HL-60 (cell line): ENCODE results near the gene ABCA4.

Experiments
- DNase-seq, 2 experiments: peaks; one replicate each; pipeline ENCODE4 v3.0.0-alpha.2; 2010 to 2020; ENCODE audit warnings: low read depth in 1 of 2, low spot score in 1 of 2
- H3K27ac ChIP-seq: fragments of 250-450 bp; sonication (Bioruptor Pico); replicated peaks from 2 replicates; pipeline ENCODE4 v1.5.1; 2020; ENCODE audit warnings: mild to moderate bottlenecking, moderate library complexity
- H3K27me3 ChIP-seq: fragments of 250-450 bp; sonication (Bioruptor Pico); 2 replicates; pipeline ENCODE4 v1.5.1; 2021; ENCODE audit warnings: mild to moderate bottlenecking, moderate library complexity; ENCODE audit not compliant: insufficient read depth, poor library complexity, severe bottlenecking
- H3K4me3 ChIP-seq: replicated peaks from 2 replicates; pipeline ENCODE4 v1.5.1; 2011; ENCODE audit warnings: mild to moderate bottlenecking, control low read depth, low read length; ENCODE audit not compliant: insufficient read depth
- CTCF ChIP-seq: IDR thresholded peaks from one replicate; pipeline ENCODE4 v1.5.1; 2011; ENCODE audit warnings: low read length, control low read depth, inconsistent platforms; ENCODE audit not compliant: insufficient read depth
- GABPA ChIP-seq: IDR thresholded peaks from 2 replicates; pipeline ENCODE4 v1.6.1; 2012; ENCODE audit warnings: low read depth
- POLR2AphosphoS5 ChIP-seq: IDR thresholded peaks from 2 replicates; pipeline ENCODE4 v1.6.1; 2012; ENCODE audit warnings: low read depth
- REST ChIP-seq: IDR thresholded peaks from 2 replicates; pipeline ENCODE4 v1.6.1; 2012; ENCODE audit warnings: low read depth; ENCODE audit not compliant: insufficient replicate concordance
- SPI1 ChIP-seq: IDR thresholded peaks from 2 replicates; pipeline ENCODE4 v1.6.1; 2012; ENCODE audit warnings: low read depth, mild to moderate bottlenecking, borderline replicate concordance

The ABCA4 gene

GRCh38 chr1:94079989-94080388 lies 41.0 kb downstream of the ABCA4 start:
- H3K27ac ChIP-seq: no peak overlapping the region
- peaks cover 3% of the 10 kb centered on the region for H3K27me3 ChIP-seq
- no peak overlapping the region for H3K4me3 ChIP-seq
- no peak for DNase-seq
- TF ChIP-seq GABPA (no peak), SPI1 (no peak), REST (no peak), CTCF (no peak), POLR2AphosphoS5 (no peak)

GRCh38 chr1:94079080-94079940 lies 41.6 kb downstream of the ABCA4 start:
- Histone ChIP-seq H3K27ac (no peak overlapping the region), H3K27me3 (peaks cover 3% of the 10 kb centered on the region), H3K4me3 (no peak overlapping the region)
- TF ChIP-seq REST (no peak), GABPA (no peak), SPI1 (no peak), CTCF (no peak), POLR2AphosphoS5 (no peak)
- no peak for DNase-seq

- Histone ChIP-seq H3K27me3 (peaks cover 4% of the 10 kb centered on the region), H3K4me3 (no peak overlapping the region), H3K27ac (no peak overlapping the region)
- peak in 1 of 2 experiments; percentile 7 for DNase-seq
- TF ChIP-seq GABPA (no peak), SPI1 (no peak), CTCF (no peak), REST (no peak), POLR2AphosphoS5 (no peak)
Observed at GRCh38 chr1:94072840-94073522, 48.0 kb downstream of the ABCA4 start.
